G401 (cell line): ENCODE results near the gene SLC25A45. TPM values are rescaled to one million over a fixed set of nuclear protein-coding genes. Genes with fewer than 3 reads are reported as not detected.

Experiments
- DNase-seq: peaks from one replicate; pipeline ENCODE4 v3.0.0-alpha.2; 2015; ENCODE audit warnings: low spot score
- in situ Hi-C: cut with HindIII; loops from 2 replicates; pipeline ENCODE4 v1.10.0; 2016; ENCODE audit warnings: low sequenced_read_pairs, mixed read lengths
- total RNA-seq: library from RNA; depleted of rRNA; stranded (reverse); fragments of >200 nt; shearing (Covaris generic); gene quantifications from 2 replicates; pipeline ENCODE4 v1.2.3, GENCODE V29; 2014

Gene SLC25A45
- total RNA-seq, 1 experiment from 2014 or later, result 1.1 TPM

- no peak for DNase-seq
- in situ Hi-C loops, result no loop called here
Observed at GRCh38 chr11:65412271-65413076, 30.0 kb upstream of the SLC25A45 start.

DNA sequence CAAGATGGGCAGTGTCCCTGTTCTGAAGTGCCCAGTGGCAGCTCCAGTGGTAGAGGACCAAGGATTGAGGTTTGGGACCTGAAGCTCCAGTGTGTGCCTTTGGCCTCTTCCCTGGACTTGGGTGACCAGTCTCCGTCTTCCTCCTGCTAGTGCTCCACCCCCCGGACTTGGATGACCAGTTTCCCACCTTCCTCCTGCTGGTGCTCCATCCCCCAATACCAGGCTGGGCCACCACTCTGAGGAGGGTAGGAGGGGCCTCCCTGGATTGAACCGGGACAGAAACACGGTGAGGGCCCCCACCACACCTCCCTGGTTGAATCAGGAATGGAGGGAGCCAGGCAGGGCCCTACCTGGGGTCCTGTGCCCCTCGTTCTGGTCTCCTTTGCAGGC is 29.2 kb upstream of the SLC25A45 start:
- in situ Hi-C loops, result no loop called here
- no peak for DNase-seq

DNA sequence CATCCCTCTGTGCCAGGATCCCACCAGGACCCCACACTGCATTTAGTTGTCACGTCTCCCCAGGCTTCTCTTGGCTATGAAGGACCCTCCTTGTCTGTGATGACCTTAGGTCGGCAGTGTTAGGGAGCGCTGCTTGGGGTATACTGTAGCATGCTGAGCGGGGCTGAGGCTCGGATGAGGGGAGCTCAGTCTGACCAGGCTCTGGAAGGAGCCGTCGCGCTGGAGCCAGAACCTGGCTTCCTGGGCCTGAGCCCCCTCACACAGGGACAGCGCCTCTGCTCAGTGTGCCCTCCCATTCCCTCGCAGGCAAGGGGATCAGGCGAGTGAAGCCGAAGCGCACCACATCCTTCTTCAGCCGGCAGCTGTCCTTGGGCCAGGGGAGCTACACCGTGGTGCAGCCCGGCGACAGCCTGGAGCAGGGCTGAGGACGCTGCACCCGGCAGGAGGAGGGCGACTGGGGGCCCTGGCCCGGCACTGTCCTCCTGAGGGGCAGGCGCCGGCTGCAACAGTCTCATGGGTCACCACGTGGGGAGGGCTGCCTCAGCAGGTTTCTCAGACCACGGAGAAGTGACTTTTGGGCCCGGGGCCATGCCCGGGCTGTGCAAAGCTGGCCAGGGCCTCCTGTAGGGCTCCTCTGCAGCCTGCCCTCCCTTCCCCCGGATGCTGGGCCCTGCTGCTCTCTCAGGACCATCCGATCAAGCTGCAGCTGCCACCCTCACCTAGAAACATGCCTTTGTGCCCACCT is 28.7 kb upstream of the SLC25A45 start:
- no peak for DNase-seq
- in situ Hi-C loops, result no loop called here

GRCh38 chr11:65404638-65405339 is 22.3 kb upstream of the SLC25A45 start:
- in situ Hi-C loops, result no loop called here
- no peak for DNase-seq

DNA sequence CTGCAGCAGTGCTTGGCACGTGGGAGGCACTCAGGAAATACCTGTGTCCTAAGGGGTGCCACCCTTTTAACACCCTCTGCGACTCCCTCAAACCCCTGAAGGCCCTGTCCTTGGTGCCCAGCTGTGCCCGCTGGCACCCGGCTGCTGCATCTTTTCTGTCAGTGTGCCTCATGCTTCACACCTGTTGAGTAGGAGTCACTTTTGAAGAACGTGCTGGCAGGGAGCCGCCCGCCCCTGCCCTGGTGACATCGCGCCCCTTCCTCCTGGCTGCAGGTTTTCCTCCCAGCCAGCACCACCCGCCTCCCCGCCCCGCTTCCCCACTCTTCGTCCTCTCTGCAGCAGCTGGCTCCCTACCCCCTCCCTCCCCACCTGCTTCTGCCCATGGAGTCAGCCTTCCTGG is 21.8 kb upstream of the SLC25A45 start:
- no peak for DNase-seq

DNA sequence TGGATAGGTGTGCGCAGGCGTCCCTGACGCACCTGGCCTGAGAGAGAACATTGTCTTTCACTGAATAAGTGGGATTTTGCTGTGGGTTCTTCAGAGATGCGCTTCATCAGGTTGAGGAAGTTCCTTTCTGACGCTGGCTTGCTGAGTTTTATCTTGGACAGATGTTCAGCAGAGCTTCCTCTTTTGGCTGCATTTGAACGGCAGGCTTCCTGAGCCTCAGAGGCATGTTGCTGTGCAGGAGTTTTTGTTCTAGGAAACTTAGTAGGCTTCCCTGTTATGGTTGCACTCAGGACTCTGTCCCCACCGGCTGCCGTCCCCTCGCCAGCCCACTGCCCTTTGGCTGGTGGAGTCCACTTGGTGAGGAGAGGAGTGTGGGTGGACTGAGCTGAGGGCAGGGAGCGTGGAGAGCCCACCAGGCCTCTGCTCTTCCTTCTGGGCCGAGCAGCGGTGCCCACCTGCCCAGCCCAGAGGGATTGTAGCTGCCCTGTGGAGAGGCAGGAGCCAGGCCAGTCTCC is 21.2 kb upstream of the SLC25A45 start:
- in situ Hi-C loops, result no loop called here
- no peak for DNase-seq

More for the DNA sequence above, 21.8 kb upstream of the SLC25A45 start:
- in situ Hi-C loops, result no loop called here

DNA sequence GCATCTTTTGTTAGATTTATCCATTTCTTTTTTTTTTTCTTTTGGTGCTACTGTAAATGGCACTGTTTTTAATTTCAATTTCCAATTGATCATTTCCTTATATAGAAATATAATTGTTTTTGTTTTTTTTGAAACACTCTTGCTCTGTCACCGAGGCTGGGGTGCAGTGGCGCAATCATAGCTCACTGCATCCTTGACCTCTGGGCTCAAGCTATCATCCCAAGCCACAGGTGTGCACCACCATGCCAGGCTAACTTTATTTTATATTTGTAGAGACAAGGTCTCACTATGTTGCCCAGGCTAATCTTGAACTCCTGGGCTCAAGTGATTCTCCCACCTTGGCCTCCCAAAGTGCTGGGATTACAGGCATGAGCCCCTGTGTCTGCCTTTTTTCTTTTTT is 20.3 kb upstream of the SLC25A45 start:
- no peak for DNase-seq
- in situ Hi-C loops, result no loop called here

DNA sequence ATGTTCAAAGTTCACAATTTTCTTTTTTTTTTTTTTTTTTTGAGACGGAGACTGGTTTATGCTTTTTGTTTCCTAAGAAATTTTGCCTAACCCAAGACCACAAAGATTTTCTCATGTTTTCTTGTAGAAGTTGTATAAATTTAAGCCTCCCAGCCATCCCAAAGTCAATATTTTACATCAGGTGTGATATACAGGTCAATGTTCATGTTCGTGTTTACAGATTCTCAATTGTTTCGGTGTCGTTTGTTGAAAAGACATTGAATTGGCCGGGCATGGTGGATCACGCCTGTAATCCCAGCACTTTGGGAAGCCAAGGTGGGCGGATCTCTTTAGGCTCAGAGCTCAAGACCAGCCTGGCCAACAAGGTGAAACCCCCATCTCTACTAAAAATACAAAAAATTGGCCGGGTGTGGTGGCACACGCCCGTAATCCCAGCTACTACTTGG is 19.4 kb upstream of the SLC25A45 start:
- no peak for DNase-seq
- in situ Hi-C loops, result no loop called here

- in situ Hi-C loops, result no loop called here
Observed at GRCh38 chr11:65401073-65401802, 18.8 kb upstream of the SLC25A45 start.

DNA sequence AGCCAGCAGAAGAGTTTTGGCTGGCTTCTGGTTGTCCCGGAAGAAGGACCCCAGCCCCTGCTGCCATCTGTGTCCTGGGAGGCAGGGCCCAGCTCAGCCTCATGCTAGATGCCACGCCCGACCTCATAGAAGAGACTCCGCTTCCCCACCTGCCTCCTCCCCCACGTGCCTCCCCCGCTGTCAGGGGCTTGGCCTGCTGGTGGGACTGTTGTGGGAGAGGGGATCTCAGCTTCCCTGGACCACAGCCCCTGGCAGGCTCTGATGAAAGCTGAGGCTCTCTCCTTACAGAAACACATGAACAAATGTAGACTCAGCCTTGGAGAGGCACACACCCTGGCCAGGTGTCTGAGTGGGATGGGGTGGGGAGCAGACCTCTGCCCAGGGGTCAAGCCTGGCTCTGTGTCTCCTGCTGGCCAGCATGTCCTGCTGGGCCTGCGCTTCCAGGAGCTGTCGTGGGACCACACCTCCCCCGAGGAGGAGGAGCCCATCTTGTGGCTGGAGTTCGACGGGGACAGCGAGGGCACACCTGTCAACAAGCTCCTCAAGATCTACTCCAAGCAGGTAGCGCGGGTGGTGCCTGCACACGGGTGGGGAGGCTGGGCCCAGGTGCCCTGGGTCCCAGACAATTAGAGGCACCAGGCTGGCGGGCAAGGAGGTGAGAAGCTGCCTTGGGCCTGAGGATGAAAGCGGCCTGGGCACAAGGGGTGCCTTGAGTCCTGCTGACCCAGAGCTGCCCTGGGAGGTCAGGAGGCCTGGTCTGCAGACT is 18.0 kb upstream of the SLC25A45 start:
- DNase-seq, result no peak
- in situ Hi-C loops, result no loop called here

More at GRCh38 chr11:65401073-65401802, 18.8 kb upstream of the SLC25A45 start:
- no peak for DNase-seq

DNA sequence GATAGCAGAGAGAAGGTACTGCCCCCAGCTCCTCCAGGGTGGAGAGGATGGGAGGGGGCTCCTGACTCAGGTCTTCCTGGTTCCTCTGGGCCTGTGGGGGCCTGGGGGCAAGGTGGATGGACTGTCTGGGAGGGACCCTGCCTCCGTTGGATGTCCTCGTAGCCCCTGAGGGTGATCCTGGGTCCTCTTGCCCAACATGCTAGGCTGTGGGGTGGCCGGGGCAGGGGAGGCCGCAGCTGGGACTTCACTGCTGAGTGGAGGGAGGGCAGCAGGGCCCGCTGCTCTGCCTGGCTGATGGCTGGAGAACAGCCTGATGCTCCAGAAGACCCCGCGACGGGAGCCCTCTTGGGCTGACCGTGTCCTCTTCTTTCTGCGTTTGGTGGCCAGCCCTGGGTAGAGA is 17.4 kb upstream of the SLC25A45 start:
- in situ Hi-C loops, result no loop called here
- DNase-seq, result no peak

DNA sequence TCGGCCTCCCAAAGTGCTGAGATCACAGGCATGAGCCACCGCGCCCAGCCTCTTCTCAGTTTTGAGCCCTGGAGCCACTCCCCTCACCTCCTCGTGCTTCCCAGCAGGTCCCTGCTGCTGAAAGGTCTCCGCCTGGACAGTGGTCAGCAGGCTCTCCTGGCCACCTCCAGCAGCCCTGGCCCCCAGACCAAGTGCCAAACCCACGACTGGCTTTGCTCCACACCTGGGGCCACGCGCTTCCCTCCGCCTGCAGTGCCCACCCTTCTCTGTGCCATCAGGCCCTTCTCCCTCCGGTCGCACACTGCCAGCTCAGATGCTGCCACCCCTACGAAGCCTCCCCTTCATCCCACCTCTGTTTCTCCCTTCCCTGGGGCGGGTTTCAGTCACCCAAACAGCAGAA is 16.8 kb upstream of the SLC25A45 start:
- in situ Hi-C loops, result no loop called here
- DNase-seq, result no peak

DNA sequence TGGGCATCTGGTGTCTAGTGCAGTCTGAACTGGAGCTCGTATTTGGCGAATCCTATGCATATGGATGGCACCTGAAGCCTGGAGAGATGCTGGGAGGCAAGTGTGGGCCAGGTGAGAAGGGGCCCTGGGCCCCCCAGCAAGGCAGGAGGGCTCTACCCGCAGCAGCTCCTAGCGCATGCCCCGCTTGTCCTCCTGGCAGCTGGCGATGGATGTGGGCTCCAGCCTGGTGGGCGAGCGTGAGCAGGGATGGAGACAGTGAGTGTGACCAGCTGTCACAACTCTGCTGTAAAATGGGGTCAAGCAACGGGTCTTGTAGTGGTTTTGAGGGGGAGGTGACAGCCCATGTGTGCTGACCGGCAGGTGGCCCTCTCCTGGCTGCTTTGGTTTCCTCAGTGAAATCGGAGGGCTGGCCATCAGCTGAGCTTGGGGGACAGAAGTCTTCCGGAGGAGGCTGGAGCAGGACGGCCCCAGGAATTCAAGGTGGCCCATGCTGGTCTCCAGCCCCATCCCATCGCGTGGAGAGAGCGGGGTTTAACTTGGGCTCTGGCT is 16.0 kb upstream of the SLC25A45 start:
- in situ Hi-C loops, result no loop called here
- peak; percentile 37 for DNase-seq

- no peak for DNase-seq
- in situ Hi-C loops, result no loop called here
Observed at GRCh38 chr11:65396769-65397745, 14.6 kb upstream of the SLC25A45 start.

DNA sequence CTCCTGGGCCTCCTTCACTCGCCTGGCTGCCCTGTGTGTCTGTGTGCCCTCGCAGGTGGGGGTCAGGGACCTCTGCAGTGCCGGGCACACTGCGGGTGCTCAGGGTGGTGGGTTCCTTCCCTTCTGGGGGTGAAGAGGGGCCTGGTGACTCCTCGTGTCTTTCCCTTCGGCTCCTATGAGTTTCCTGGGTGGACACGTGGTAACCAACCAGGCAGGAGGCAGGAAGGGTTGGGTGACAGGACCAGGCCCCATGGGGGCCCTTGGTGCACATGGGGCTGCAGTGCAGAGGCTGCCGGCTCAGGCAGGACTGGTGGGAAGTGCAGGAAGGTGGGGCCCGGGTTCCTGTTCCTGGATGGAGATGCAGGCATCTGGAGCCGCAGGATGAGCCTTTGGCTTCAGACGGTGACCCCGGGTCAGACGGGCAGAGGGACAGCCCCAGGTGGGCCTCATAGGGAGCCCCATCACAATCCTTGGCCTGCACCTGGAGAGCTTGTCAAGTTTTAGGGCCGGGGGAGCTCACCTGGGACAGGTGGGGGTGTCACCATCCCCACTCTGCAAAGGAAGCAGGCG is 13.6 kb upstream of the SLC25A45 start:
- DNase-seq, result no peak
- in situ Hi-C loops, result no loop called here

- in situ Hi-C loops, result no loop called here
- no peak for DNase-seq
Observed at GRCh38 chr11:65394125-65394536, 11.7 kb upstream of the SLC25A45 start.
